WERI-Rb-1 (cell line): ENCODE data around the gene EIF4E1B.

Source experiments
- DNase-seq: peaks from one replicate; pipeline ENCODE4 v3.0.0-alpha.2; 2020
- H3K27ac ChIP-seq: fragments of 250-450 bp; sonication (Bioruptor Pico); 2 replicates; pipeline ENCODE4 v1.5.1; 2020; ENCODE audit warnings: mild to moderate bottlenecking, moderate library complexity
- H3K27me3 ChIP-seq: fragments of 250-450 bp; sonication (Bioruptor Pico); 2 replicates; pipeline ENCODE4 v1.5.1; 2021; ENCODE audit warnings: mild to moderate bottlenecking, low read depth, moderate library complexity; ENCODE audit not compliant: insufficient read depth, severe bottlenecking
- H3K36me3 ChIP-seq: fragments of 250-450 bp; sonication (Bioruptor Pico); 2 replicates; pipeline ENCODE4 v1.5.1; 2020; ENCODE audit warnings: mild to moderate bottlenecking, moderate library complexity
- H3K4me3 ChIP-seq: 2 replicates; pipeline ENCODE4 v1.5.1; 2011; ENCODE audit warnings: low read depth, mild to moderate bottlenecking, control low read depth, low read length
- H3K9me3 ChIP-seq: fragments of 250-450 bp; sonication (Bioruptor Pico); 2 replicates; pipeline ENCODE4 v1.5.1; 2021; ENCODE audit warnings: mild to moderate bottlenecking, moderate library complexity; ENCODE audit not compliant: severe bottlenecking
- TF ChIP-seq, protein P1 (sequence below): IDR thresholded peaks from 2 replicates; pipeline ENCODE4 v1.5.1; 2011; ENCODE audit warnings: low read depth, mild to moderate bottlenecking, control low read depth, inconsistent platforms, low read length

EIF4E1B gene

GRCh38 chr5:176652136-176652535, 21.7 kb downstream of the EIF4E1B start:
- DNase-seq, result no peak
- Histone ChIP-seq H3K27ac (no peak overlapping the region), H3K36me3 (peaks cover 11% of the 10 kb centered on the region), H3K4me3 (no peak overlapping the region), H3K27me3 (no peaks in the 10 kb centered on the region), H3K9me3 (no peaks in the 10 kb centered on the region)
- TF ChIP-seq, protein P1, sequence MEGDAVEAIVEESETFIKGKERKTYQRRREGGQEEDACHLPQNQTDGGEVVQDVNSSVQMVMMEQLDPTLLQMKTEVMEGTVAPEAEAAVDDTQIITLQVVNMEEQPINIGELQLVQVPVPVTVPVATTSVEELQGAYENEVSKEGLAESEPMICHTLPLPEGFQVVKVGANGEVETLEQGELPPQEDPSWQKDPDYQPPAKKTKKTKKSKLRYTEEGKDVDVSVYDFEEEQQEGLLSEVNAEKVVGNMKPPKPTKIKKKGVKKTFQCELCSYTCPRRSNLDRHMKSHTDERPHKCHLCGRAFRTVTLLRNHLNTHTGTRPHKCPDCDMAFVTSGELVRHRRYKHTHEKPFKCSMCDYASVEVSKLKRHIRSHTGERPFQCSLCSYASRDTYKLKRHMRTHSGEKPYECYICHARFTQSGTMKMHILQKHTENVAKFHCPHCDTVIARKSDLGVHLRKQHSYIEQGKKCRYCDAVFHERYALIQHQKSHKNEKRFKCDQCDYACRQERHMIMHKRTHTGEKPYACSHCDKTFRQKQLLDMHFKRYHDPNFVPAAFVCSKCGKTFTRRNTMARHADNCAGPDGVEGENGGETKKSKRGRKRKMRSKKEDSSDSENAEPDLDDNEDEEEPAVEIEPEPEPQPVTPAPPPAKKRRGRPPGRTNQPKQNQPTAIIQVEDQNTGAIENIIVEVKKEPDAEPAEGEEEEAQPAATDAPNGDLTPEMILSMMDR, result no peak

DNA sequence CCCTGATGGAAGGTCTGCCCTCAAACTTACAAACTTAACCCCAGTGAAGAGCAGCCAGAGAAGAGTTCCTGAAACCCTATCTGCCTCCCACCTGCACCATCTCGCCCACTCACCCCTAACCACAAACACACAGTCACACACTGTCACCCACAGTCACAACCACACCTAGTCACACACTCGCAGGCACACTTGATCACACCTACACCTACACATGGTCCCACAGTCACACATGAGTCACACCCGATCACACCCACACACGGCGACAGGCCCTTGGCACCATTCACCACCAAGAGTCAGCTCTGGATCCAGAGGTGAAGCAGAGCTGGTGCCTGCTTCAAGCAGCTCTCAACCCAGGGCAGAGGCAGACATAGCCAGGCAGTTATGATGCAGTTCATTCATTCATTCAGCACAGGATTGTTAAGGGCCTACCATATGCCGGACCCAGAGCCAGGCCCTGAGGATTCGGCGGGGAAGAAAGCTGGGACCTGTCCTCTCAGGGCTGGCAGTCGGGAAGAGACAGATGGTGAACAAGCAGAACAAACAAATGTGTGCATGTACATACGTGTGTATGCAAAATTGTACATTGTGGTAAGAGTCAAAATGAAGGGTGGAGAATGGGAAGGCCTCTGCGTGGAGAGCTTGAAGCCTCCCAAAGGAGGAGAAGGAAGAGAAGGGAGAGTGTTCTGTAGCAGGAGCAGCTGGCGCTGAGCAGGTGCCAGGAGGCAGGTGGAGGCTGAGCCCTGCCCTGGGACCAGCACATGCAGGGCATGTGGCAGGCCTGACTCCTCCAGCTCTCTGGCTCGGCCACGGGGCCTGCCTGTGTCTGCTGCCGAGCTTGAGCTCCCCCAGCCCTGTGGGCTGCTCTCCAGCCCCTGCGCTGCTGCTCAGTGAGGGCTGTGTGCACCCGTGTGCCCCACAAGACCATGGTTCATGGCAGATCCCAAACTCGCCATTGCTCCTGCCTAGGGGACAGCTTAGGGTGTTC, 23.2 kb downstream of the EIF4E1B start:
- TF ChIP-seq, protein P1, result no peak
- H3K36me3 ChIP-seq, result peaks cover 11% of the 10 kb centered on the region
- H3K27ac ChIP-seq, result no peak overlapping the region
- DNase-seq, result no peak
- no peaks in the 10 kb centered on the region for H3K27me3 ChIP-seq
- no peaks in the 10 kb centered on the region for H3K9me3 ChIP-seq
- no peak overlapping the region for H3K4me3 ChIP-seq

DNA sequence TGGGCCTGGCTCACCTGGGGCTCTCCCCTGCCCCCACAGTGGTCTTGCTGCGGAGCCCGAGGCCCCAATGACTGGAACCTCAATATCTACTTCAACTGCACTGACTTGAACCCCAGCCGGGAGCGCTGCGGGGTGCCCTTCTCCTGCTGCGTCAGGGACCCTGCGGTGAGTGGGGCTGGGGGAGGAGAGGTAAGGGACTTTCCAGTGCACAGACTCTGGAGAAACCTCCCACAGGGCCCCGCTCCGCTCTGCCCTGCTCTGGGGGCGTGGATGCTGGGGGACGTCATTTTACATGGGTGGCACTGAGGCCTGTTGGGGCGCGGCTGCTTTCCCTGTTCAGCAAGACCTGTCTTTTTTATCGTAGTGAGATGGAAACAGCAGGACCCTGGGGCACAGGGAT, 24.4 kb downstream of the EIF4E1B start:
- no peak overlapping the region for H3K4me3 ChIP-seq
- TF ChIP-seq, protein P1, result no peak
- H3K9me3 ChIP-seq, result no peaks in the 10 kb centered on the region
- no peak overlapping the region for H3K27ac ChIP-seq
- H3K36me3 ChIP-seq, result peaks cover 11% of the 10 kb centered on the region
- no peaks in the 10 kb centered on the region for H3K27me3 ChIP-seq
- no peak for DNase-seq

- Histone ChIP-seq H3K36me3 (peaks cover 11% of the 10 kb centered on the region), H3K27me3 (no peaks in the 10 kb centered on the region), H3K27ac (no peak overlapping the region), H3K4me3 (no peak overlapping the region), H3K9me3 (no peaks in the 10 kb centered on the region)
- no peak for DNase-seq
- TF ChIP-seq, protein P1, result no peak; the same call in 1 of the 2 replicates
Observed at GRCh38 chr5:176656467-176656990, 26.1 kb downstream of the EIF4E1B start.

DNA sequence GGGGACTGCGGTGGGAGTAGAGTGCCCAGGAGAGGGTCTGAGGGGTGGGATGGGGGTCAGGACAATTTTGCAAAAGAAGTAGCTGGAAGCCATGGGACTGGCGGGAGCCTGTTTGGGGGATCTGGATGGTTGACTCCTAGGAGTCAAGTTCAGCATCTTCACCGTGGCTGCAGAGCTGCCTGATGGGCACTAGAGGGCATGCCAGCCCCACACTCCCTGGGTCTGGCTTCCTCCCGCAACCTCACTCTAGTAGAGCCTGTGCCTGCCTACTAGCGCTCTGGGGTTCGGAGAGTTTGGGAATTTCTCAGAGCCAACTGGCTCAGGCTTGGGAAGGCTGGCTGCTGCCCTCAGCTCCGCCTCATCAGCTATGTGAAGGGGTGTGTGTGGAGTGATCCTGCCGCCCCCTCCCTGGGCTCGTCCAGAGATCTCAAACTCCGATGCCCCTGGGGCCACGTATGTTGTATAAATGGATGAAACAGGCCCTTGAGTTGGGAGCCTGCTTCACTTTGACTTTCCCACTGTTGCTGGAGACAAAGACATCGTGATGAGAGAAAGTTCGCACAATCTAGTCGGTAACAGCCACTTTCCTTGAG, 27.6 kb downstream of the EIF4E1B start:
- H3K27me3 ChIP-seq, result no peaks in the 10 kb centered on the region
- DNase-seq, result peak; percentile 63
- H3K9me3 ChIP-seq, result no peaks in the 10 kb centered on the region
- H3K4me3 ChIP-seq, result no peak overlapping the region
- H3K27ac ChIP-seq, result no peak overlapping the region
- TF ChIP-seq, protein P1, result peak; percentile 97
- H3K36me3 ChIP-seq, result peaks cover 5% of the 10 kb centered on the region; the same call in 1 of the 2 replicates
